Neural progenitor cell (in vitro differentiated cells): ENCODE results near the gene MYRIP.

Source experiments
- EZH2 ChIP-seq: fragments of 200-600 bp; sonication (generic); IDR thresholded peaks from 2 replicates; pipeline ENCODE4 v1.6.1; 2017; ENCODE audit warnings: antibody characterized with exemption, mild to moderate bottlenecking, moderate library complexity
- EZH2phosphoT487 ChIP-seq: fragments of 200-600 bp; sonication (generic); IDR thresholded peaks from 2 replicates; pipeline ENCODE4 v1.6.1; 2017; ENCODE audit warnings: antibody characterized with exemption
- TF ChIP-seq, protein P1 (sequence below): fragments of 200-600 bp; sonication (generic); IDR thresholded peaks from 2 replicates; pipeline ENCODE4 v1.5.1; 2017; ENCODE audit warnings: antibody characterized with exemption, mild to moderate bottlenecking

DNA sequence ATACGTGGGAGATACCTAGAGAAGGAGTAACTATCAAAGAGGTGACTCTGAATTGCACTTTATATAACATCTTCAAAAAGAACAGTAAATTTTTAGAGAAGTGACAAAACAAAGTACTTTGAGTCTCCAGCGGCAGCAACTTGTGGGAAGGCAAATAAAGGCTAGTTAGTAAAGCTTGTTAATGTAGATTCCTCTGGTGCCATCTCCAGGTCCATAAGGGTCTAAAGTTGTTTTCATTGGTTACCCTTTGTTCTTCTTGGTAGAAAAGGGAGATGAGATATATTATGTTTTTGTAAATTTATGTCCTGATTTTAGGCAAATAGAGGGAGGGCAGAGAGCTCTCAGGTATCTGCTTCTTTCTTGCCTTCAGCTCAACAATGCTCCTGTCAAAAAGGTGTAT, 161.6 kb downstream of the MYRIP start:
- TF ChIP-seq, protein P1, sequence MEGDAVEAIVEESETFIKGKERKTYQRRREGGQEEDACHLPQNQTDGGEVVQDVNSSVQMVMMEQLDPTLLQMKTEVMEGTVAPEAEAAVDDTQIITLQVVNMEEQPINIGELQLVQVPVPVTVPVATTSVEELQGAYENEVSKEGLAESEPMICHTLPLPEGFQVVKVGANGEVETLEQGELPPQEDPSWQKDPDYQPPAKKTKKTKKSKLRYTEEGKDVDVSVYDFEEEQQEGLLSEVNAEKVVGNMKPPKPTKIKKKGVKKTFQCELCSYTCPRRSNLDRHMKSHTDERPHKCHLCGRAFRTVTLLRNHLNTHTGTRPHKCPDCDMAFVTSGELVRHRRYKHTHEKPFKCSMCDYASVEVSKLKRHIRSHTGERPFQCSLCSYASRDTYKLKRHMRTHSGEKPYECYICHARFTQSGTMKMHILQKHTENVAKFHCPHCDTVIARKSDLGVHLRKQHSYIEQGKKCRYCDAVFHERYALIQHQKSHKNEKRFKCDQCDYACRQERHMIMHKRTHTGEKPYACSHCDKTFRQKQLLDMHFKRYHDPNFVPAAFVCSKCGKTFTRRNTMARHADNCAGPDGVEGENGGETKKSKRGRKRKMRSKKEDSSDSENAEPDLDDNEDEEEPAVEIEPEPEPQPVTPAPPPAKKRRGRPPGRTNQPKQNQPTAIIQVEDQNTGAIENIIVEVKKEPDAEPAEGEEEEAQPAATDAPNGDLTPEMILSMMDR: no peak
- TF ChIP-seq EZH2 (no peak), EZH2phosphoT487 (no peak)
